Sigmoid colon (tissue), 4 donors: ENCODE measurements around the gene ZNF787.

ENCODE experiments used
- POLR2A ChIP-seq, 2 donors: fragments of 450-650 bp; IDR thresholded peaks; one replicate each; pipeline ENCODE4 v1.6.1; 2016; ENCODE audit warnings: antibody characterized with exemption in 2 of 2, mild to moderate bottlenecking in 2 of 2, moderate library complexity in 2 of 2
- POLR2AphosphoS5 ChIP-seq, 4 donors: sonication (generic); formaldehyde crosslinking; IDR thresholded peaks; one replicate each; pipeline ENCODE4 v1.6.1; 2017; ENCODE audit warnings: antibody characterized with exemption in 4 of 4
- TF ChIP-seq, protein P1 (sequence below), 4 experiments: fragments of 450-650 bp in 3 of 4; fragments of 200-600 bp in 1 of 4; IDR thresholded peaks; one replicate each; pipeline ENCODE4 v1.5.1; 2016 to 2019; ENCODE audit warnings: antibody characterized with exemption in 4 of 4, mild to moderate bottlenecking in 3 of 4, moderate library complexity in 2 of 4

DNA sequence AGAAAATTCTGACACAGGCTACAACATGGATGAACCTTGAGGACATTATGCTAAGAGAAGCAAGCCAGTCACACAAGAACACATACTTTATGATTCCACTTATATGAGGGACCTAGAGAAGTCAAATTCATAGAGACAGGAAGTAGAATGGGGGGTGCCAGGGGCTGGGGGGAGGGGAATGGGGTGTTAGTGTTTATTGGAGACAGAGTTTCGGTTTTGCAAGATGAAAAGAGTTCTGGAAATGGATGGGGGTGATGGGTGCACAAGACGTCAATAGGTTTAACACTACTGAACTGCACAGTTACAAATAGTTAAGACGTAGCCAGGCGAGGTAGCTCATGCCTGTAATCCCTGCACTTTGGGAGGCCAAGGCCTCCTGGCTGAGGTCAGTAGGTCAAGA is 3.5 kb upstream of the ZNF787 start:
- TF ChIP-seq, protein P1, sequence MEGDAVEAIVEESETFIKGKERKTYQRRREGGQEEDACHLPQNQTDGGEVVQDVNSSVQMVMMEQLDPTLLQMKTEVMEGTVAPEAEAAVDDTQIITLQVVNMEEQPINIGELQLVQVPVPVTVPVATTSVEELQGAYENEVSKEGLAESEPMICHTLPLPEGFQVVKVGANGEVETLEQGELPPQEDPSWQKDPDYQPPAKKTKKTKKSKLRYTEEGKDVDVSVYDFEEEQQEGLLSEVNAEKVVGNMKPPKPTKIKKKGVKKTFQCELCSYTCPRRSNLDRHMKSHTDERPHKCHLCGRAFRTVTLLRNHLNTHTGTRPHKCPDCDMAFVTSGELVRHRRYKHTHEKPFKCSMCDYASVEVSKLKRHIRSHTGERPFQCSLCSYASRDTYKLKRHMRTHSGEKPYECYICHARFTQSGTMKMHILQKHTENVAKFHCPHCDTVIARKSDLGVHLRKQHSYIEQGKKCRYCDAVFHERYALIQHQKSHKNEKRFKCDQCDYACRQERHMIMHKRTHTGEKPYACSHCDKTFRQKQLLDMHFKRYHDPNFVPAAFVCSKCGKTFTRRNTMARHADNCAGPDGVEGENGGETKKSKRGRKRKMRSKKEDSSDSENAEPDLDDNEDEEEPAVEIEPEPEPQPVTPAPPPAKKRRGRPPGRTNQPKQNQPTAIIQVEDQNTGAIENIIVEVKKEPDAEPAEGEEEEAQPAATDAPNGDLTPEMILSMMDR (IDR thresholded peaks at IDR 0.05): no peak
- TF ChIP-seq POLR2A (IDR thresholded peaks at IDR 0.05) (no peak), POLR2AphosphoS5 (IDR thresholded peaks at IDR 0.05) (no peak)
